ENCODE measurements around the gene MACROD2. TPM values are rescaled to one million over a fixed set of nuclear protein-coding genes. Genes with fewer than 3 reads are reported as not detected.

The MACROD2 gene
- total and polyA plus RNA-seq, 9 donors, result 3.7 to 25.5 (median 7.8) TPM

DNA sequence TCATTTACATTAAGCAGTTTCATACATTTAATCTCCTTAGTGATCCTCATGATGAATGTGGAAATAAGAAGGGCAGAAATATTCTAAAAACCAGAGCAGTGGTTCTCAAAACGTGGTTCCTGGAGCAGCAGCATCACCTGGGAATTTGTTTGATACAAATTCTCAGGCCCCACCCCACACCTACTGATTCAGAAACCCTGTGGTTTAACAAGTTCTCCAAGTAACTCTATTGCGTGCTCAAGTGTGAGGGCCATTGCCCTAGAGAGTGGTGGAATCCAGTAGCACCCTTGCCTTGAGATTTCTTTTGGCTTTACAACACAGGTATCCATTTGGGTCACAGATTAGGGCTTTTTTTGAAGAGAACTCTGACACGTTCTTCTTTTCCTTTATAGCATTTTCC lies 696.7 kb downstream of the MACROD2 start:
- no peak overlapping the region for H3K4me3 ChIP-seq
- H3K4me1 ChIP-seq (ENCODE audit: insufficient read depth), result no peaks in the 10 kb centered on the region
- no peak for DNase-seq
- 90 to 94% (median 93%) methylated on average over 3 of the region's 3 CpGs for WGBS, 3 donors
- TF ChIP-seq POLR2A (IDR thresholded peaks at IDR 0.05) (no peak), EP300 (IDR thresholded peaks at IDR 0.05) (no peak)
- TF ChIP-seq, protein P1, sequence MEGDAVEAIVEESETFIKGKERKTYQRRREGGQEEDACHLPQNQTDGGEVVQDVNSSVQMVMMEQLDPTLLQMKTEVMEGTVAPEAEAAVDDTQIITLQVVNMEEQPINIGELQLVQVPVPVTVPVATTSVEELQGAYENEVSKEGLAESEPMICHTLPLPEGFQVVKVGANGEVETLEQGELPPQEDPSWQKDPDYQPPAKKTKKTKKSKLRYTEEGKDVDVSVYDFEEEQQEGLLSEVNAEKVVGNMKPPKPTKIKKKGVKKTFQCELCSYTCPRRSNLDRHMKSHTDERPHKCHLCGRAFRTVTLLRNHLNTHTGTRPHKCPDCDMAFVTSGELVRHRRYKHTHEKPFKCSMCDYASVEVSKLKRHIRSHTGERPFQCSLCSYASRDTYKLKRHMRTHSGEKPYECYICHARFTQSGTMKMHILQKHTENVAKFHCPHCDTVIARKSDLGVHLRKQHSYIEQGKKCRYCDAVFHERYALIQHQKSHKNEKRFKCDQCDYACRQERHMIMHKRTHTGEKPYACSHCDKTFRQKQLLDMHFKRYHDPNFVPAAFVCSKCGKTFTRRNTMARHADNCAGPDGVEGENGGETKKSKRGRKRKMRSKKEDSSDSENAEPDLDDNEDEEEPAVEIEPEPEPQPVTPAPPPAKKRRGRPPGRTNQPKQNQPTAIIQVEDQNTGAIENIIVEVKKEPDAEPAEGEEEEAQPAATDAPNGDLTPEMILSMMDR (IDR thresholded peaks at IDR 0.05), result no peak
- intact Hi-C loops (cut with DNase I), result no loop called here
- H3K27ac ChIP-seq, result no peak overlapping the region
- no peaks in the 10 kb centered on the region for H3K27me3 ChIP-seq
- no peaks in the 10 kb centered on the region for H3K9me3 ChIP-seq
- no peaks in the 10 kb centered on the region for H3K36me3 ChIP-seq

DNA sequence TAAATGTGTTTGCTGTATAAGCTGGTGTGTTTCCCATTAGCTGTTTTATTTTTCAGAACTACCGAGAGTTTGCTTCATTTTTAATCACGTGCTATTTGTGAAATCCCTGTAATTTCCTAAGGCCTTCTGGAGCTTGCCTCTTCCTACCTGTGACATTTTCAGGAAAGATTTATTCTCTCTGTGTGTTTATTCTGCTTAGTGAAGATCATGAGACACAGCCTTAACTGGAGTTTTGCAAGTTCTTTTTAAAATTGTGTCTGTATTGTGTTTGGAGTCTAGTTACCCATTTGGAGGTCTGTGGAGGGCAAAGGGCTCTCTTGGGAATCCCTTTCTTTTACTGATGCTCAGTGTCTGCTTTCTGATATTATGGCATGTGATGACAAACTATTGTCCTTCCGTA lies 701.2 kb downstream of the MACROD2 start:
- Histone ChIP-seq H3K27ac (no peak overlapping the region), H3K4me1 (ENCODE audit: insufficient read depth) (no peaks in the 10 kb centered on the region), H3K36me3 (no peaks in the 10 kb centered on the region), H3K4me3 (no peak overlapping the region), H3K9me3 (no peaks in the 10 kb centered on the region), H3K27me3 (no peaks in the 10 kb centered on the region)
- no peak for DNase-seq
- intact Hi-C loops (cut with DNase I), result no loop called here
- 79 to 84% (median 81%) methylated on average over 3 of the region's 3 CpGs for WGBS, 3 donors
- TF ChIP-seq, protein P1 (IDR thresholded peaks at IDR 0.05), result no peak
- TF ChIP-seq EP300 (IDR thresholded peaks at IDR 0.05) (no peak), POLR2A (IDR thresholded peaks at IDR 0.05) (no peak)

DNA sequence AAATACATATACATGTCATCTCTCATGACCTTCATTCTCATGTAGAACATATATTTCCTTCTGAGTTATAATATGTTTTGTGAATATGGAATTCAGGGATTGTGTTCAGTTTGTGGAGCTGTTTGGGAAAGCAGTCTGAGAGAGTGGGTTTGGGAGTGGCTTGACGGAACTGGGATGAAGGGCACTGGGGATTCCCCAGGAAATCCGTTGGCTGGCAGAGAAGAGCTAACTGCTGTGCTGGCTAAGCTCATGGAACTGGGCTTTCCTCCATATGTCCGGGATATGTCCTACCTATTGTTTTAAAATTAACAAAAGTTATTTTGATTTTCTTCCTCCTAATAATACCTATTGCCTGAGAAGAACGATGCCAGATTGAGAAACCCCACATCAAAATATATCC lies 701.6 kb downstream of the MACROD2 start:
- DNase-seq, result no peak
- H3K36me3 ChIP-seq, result no peaks in the 10 kb centered on the region
- TF ChIP-seq, protein P1 (IDR thresholded peaks at IDR 0.05), result no peak
- TF ChIP-seq POLR2A (IDR thresholded peaks at IDR 0.05) (no peak), EP300 (IDR thresholded peaks at IDR 0.05) (no peak)
- H3K9me3 ChIP-seq, result no peaks in the 10 kb centered on the region
- 70 to 90% (median 72%) methylated on average over 4 of the region's 4 CpGs for WGBS, 3 donors
- no peaks in the 10 kb centered on the region for H3K27me3 ChIP-seq
- no peaks in the 10 kb centered on the region for H3K4me1 ChIP-seq (ENCODE audit: insufficient read depth)
- intact Hi-C loops (cut with DNase I), result no loop called here
- H3K4me3 ChIP-seq, result no peak overlapping the region
- H3K27ac ChIP-seq, result no peak overlapping the region

DNA sequence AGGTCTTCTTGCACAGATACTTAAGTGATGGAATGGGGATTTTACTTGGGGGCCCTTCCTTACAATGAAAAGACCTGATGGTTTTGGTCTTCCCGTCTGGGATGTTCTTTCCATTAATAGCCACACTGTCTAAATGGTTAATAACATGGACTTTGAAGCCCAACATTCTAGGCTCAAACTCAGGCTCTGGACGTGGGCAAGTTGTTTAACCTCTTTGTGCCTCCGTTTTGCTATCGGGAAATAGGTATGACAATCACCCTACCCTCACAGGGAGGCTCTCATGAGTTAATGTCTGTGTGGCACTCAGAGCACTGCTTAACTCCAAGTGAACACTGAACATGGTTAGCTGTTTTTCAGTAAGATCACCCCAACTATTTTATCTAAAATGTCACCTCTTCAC lies 702.8 kb downstream of the MACROD2 start:
- Histone ChIP-seq H3K27ac (no peak overlapping the region), H3K4me3 (no peak overlapping the region), H3K9me3 (no peaks in the 10 kb centered on the region), H3K4me1 (ENCODE audit: insufficient read depth) (no peaks in the 10 kb centered on the region), H3K27me3 (no peaks in the 10 kb centered on the region), H3K36me3 (no peaks in the 10 kb centered on the region)
- TF ChIP-seq, protein P1 (IDR thresholded peaks at IDR 0.05), result no peak
- TF ChIP-seq POLR2A (IDR thresholded peaks at IDR 0.05), result no peak
- TF ChIP-seq EP300 (IDR thresholded peaks at IDR 0.05), result no peak
- WGBS, 3 donors, result 69 to 76% (median 75%) methylated on average over 4 of the region's 4 CpGs
- intact Hi-C loops (cut with DNase I), result no loop called here
- DNase-seq, result no peak

All from ovary (tissue), 9 donors.